ENCODE results near the gene SLAMF8.

Gene SLAMF8

DNA sequence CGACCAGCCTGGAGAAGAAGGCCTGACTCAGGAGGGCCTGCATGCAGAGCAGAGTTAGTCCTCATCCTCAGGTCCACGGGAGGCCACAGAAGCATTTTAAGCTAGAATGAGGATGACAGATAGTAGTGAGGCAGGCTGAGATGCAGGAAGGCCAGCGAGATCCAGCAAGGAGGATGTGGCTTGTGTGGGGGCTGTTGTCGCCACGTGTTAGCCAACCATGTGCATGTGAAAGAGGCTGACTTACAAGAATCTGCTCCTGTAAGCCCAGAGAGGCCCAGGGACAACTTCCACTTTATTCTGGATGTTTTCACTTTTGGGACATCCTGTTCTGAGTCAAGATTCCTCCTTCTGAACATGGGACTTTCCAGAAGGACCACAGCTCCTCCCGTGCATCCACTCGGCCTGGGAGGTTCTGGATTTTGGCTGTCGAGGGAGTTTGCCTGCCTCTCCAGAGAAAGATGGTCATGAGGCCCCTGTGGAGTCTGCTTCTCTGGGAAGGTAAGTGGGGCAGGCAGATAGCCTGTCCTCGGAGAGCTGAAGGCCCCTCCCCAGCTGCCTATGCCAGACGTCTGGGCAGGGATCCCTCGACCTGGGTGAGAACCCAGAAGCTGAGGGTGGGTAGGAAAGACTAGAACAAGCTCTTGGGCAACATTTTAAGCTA lies at the start of gene SLAMF8:
Gene SLAMF8, plus strand, starts transcription at position 433 of the 661 bp plus-strand sequence. Its CDS starts 26 bp downstream, at position 459.
- DNase-seq (ENCODE audit: low read depth in 2 of 2): peak in 1 of 2 donors; percentile 30

- DNase-seq (ENCODE audit: low read depth in 2 of 2): no peak
These were observed 48.4 kb upstream of the SLAMF8 start for GRCh38 chr1:159778266-159778665.

- no peak for DNase-seq (ENCODE audit: low read depth in 2 of 2)
These were observed 47.2 kb upstream of the SLAMF8 start for GRCh38 chr1:159779403-159779851.

GRCh38 chr1:159780583-159781582 lies 45.8 kb upstream of the SLAMF8 start, which contains the start of gene DUSP23:
TSS of gene DUSP23 (plus strand) at chr1:159780962. CDS start at chr1:159781101, 139 bp downstream.
- DNase-seq (ENCODE audit: low read depth in 2 of 2): peak; percentile 89 to 92

GRCh38 chr1:159781992-159782391 lies 44.7 kb upstream of the SLAMF8 start:
- no peak for DNase-seq (ENCODE audit: low read depth in 2 of 2)

GRCh38 chr1:159783724-159784123 lies 42.9 kb upstream of the SLAMF8 start:
- no peak for DNase-seq (ENCODE audit: low read depth in 2 of 2)

DNA sequence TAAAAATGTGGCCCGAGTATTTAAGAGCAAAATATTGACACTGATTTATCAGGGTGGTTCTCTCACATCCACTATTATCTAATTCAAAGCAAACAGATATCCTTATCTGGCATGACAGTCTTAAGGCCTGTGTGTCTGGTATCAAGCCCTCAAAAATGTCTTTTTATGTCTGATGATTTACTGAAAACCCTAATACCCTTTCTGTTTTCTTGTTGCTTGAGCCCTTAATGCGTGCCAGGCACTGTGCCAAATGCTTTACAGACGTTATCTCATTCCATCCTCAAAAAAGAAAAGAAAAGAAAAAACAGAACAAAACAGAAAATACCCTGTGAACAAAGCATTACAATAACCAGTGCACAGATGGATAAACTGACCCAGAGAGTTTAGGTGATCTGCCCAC lies 40.2 kb upstream of the SLAMF8 start:
- DNase-seq (ENCODE audit: low read depth in 2 of 2): no peak

DNA sequence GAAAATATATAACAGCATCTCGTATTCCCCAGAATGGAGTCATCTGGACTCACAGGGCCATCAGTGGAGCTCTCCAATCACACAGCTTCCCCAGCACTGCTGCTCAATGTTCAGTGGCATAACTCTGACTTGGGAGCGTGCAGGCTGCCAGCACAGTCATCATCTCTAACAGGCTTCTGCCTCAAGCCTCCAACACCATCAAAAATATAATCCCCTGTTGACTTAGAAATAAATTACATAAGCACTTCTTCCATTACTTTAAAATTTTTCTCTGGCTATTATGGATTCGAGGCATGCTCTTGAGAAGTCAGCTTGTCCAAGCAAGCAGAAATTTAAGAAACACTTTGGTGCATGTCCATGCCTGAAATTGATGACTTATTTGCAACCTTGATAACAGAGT lies 39.7 kb upstream of the SLAMF8 start:
- no peak for DNase-seq (ENCODE audit: low read depth in 2 of 2)

DNA sequence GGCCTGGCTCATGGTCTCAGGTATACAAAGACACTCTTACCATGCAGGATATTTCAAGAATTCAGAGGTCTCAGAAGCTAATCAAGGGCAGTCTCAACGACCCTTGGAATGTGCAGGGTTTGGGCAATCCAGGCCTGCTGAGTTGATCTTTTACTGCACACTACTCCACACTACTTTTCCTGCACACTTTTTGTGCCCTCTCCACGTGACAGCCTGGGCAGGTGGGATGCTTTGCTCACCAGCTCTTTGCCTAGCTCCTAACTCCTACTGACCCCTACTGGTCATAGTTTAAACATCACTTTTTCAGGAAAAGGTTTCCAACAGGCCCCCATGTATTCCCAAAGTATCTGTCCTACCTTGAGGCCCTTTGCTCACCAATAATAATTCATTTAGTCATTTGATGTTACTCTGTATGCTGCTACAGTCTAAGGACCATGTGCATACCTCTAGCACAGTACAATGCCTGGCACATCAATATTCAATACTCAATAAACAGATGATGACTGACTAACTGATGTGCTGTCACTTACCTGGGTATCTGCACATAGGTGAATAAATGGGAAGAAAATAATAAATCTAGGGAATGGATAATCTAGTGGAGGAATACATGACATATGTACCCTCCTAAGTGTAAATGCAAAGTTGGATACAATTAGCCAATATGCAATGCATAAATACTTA lies 36.3 kb upstream of the SLAMF8 start:
- no peak for DNase-seq (ENCODE audit: low read depth in 2 of 2)

DNA sequence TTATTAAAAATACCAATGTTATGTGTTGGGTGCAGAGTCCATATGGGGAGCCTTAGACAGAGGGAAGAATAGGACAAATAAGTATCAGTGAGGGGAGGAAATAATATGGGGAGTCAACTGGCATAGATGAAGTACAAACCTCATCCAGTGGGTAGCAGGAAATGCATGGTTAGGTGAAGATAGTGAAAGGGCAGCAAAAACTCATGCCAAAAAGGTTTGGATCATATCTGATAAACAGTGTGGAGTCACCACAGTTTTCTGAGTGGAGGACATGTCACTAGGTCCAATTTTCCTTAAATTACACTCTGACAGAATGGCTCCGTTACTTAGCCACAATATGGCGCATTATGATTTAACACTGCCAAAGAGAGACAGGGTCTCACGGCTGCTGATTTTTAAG lies 35.6 kb upstream of the SLAMF8 start:
- DNase-seq (ENCODE audit: low read depth in 2 of 2): no peak

GRCh38 chr1:159791461-159791860 lies 35.2 kb upstream of the SLAMF8 start:
- no peak for DNase-seq (ENCODE audit: low read depth in 2 of 2)

DNA sequence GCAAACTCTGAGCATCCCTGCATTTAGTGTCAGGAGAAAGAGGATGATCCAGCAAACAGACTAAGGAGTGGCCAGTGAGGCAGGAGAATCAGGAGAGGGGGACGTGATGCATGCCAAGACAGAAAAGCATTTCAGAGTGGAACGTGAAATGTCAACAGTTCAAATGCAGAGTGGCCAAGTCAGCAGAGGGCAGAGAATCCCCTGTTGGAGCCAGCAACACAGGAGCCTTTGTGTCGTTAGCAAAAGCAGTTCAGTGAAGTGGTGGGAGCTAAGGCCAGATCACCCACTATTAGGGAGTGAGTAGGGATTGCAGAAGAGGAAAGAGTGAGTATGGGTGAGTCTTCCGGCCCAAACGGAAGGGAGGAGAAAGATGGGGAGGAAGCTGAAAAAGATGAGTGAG lies 31.1 kb upstream of the SLAMF8 start:
- DNase-seq (ENCODE audit: low read depth in 2 of 2): no peak

DNA sequence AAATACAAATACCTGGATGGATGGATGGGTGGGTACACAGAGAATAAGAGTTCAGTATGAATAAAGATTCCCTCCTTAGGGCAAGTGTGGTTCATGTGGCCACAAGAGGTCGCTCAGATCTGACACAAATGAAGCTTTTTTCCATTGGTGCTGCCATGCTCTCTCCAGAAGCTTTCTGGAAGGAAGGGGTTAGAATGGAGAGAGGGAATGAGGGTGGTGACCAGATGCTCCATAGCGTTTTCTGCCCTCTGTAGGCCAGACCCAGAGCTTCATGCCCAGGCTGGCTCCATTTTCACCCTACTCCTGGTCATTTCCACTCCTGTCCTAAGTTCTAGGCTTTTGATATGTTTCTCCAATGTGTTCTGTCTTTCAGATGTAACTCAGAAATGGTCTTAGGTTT lies 27.8 kb upstream of the SLAMF8 start:
- DNase-seq (ENCODE audit: low read depth in 2 of 2): peak in 1 of 2 donors; percentile 16

- DNase-seq (ENCODE audit: low read depth in 2 of 2): no peak
These were observed 27.2 kb upstream of the SLAMF8 start for GRCh38 chr1:159799446-159799985.

DNA sequence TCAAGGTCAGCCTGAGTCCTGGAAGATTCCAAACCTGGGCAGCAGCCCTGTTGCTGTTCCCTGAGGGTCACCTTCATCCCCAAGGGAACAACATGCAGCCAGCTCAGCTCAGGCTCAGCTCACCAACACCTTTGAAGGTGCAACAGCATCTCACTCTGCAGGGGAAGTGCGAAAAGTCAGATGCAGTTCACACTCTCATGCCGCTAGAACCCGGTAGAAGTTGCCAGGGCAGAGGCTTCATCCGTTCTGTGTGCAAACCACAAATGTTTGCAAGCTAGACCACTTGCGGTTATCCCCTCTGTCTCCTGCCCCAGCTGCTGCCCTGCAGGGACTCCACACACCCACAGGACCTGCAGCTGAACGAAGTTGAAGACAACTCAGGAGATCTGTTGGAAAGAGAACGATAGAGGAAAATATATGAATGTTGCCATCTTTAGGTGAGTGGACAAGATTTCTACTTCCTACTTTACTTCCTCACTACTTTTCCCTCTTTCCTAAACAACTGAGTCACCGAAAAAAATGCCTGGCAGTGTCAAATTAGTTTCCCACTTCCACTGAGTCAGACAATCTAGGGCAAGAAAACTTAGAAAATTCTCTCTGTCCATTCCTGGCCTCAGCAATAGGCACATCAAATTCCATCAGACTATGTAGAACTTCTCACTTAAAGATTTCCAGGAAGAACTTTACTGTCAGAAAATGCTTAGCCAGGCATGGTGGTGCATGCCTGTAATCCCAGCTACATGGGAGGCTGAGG lies 26.3 kb upstream of the SLAMF8 start:
- no peak for DNase-seq (ENCODE audit: low read depth in 2 of 2)

DNA sequence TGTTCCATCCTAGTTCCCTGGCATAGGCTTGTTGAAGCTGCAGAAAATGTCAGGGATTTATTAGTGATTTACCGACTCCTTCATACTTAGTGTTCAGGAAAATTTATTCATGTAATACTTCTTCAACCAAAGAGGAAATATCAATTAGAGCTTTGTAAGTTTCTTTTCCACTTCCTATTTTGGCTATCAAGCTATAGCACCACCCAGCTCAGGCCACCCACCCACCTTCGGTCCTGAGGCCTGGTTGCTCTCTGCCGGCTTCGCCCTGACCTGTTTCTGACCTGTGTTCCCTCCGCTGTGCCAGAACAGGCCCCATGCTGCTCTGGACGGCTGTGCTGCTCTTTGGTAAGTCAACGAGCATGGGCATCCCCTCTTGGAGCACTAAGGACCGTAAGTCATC lies 24.6 kb upstream of the SLAMF8 start, which contains the start of gene FCRL6:
Gene FCRL6, plus strand, starts transcription at position 250 of the 400 bp plus-strand sequence. Its CDS starts 65 bp downstream, at position 315.
- no peak for DNase-seq (ENCODE audit: low read depth in 2 of 2)

DNA sequence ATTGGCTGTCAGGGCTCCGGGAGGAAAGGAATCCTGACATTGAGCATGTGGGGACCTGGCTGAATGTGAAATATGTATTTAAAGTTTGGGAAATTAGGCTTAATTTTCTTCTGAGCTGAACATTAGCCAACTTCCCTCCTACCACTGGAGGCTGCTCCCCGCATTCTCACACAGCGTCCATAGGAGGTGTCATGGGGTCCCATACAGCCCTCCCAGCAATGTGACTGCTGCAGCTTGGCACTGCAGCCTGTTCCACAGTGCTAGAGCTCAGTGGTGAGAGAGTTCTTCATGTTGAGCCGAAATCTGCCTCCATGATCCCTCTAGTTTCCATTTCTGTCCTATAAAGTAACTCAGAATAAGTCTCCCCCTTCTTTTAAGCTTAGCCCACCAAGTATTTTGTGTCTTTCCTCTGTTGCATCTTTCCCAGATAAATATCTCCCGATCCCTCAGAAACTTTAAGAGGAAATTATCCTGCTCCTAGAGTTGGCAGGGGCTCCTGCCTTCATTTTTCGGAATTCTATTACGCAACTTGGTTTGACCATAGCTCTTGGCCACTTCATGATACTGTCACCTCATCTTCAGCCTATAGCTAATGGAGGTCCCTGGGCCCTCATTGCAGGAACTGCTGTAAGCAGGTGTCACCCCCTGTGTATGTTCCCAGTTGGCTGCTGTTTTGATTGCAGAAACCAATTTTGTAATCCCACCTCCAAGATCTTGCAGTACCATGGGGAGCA lies 22.6 kb upstream of the SLAMF8 start:
- no peak for DNase-seq (ENCODE audit: low read depth in 2 of 2)

GRCh38 chr1:159804924-159805323 lies 21.7 kb upstream of the SLAMF8 start:
- no peak for DNase-seq (ENCODE audit: low read depth in 2 of 2)

- no peak for DNase-seq (ENCODE audit: low read depth in 2 of 2)
These were observed 10.7 kb upstream of the SLAMF8 start for GRCh38 chr1:159815926-159816325.
